Measurements from ENCODE around the gene STAT6.

The STAT6 gene

GRCh38 chr12:57111031-57111734 lies at the start of gene STAT6:
Gene STAT6 (minus strand): TSS chr12:57111362. CDS start chr12:57108278, 3,084 bp downstream.
- in situ Hi-C loops (cut with MboI; ENCODE audit: low sequenced_read_pairs) = no loop called here

GRCh38 chr12:57160741-57161140 lies 49.6 kb upstream of the STAT6 start:
- in situ Hi-C loops (cut with MboI; ENCODE audit: low sequenced_read_pairs) = no loop called here

GRCh38 chr12:57160040-57160439 lies 48.9 kb upstream of the STAT6 start:
- in situ Hi-C loops (cut with MboI; ENCODE audit: low sequenced_read_pairs) = no loop called here

- in situ Hi-C loops (cut with MboI; ENCODE audit: low sequenced_read_pairs) = no loop called here
These were observed 48.1 kb upstream of the STAT6 start for GRCh38 chr12:57159311-57159710.

GRCh38 chr12:57158665-57159064 lies 47.5 kb upstream of the STAT6 start:
- in situ Hi-C loops (cut with MboI; ENCODE audit: low sequenced_read_pairs) = no loop called here

- in situ Hi-C loops (cut with MboI; ENCODE audit: low sequenced_read_pairs) = no loop called here
These were observed 47.0 kb upstream of the STAT6 start for GRCh38 chr12:57158186-57158585.

GRCh38 chr12:57157588-57158173 lies 46.5 kb upstream of the STAT6 start:
- in situ Hi-C loops (cut with MboI; ENCODE audit: low sequenced_read_pairs) = no loop called here

GRCh38 chr12:57156701-57157403 lies 45.7 kb upstream of the STAT6 start:
- in situ Hi-C loops (cut with MboI; ENCODE audit: low sequenced_read_pairs) = no loop called here

GRCh38 chr12:57154804-57155434 lies 43.8 kb upstream of the STAT6 start:
- in situ Hi-C loops (cut with MboI; ENCODE audit: low sequenced_read_pairs) = no loop called here

GRCh38 chr12:57154076-57154475 lies 42.9 kb upstream of the STAT6 start:
- in situ Hi-C loops (cut with MboI; ENCODE audit: low sequenced_read_pairs) = no loop called here

- in situ Hi-C loops (cut with MboI; ENCODE audit: low sequenced_read_pairs) = no loop called here
These were observed 42.3 kb upstream of the STAT6 start for GRCh38 chr12:57153415-57153997.

GRCh38 chr12:57152639-57153038 lies 41.5 kb upstream of the STAT6 start:
- in situ Hi-C loops (cut with MboI; ENCODE audit: low sequenced_read_pairs) = no loop called here

GRCh38 chr12:57151741-57152630 lies 40.8 kb upstream of the STAT6 start:
- in situ Hi-C loops (cut with MboI; ENCODE audit: low sequenced_read_pairs) = no loop called here

- in situ Hi-C loops (cut with MboI; ENCODE audit: low sequenced_read_pairs) = no loop called here
These were observed 39.3 kb upstream of the STAT6 start for GRCh38 chr12:57150400-57151000.

- in situ Hi-C loops (cut with MboI; ENCODE audit: low sequenced_read_pairs) = no loop called here
These were observed 38.2 kb upstream of the STAT6 start for GRCh38 chr12:57149245-57149900.

GRCh38 chr12:57148469-57149244 lies 37.5 kb upstream of the STAT6 start:
- in situ Hi-C loops (cut with MboI; ENCODE audit: low sequenced_read_pairs) = no loop called here

GRCh38 chr12:57146961-57147944 lies 36.1 kb upstream of the STAT6 start, which contains the start of gene LRP1-AS:
Gene LRP1-AS (minus strand): TSS chr12:57147619.
- in situ Hi-C loops (cut with MboI; ENCODE audit: low sequenced_read_pairs) = no loop called here
